ENCODE measurements around the gene COL11A1.

GRCh38 chr1:102838016-102838415 lies 270.3 kb downstream of the COL11A1 start:
- TF ChIP-seq CTCF (IDR thresholded peaks at IDR 0.05) = no peak
- no peak for TF ChIP-seq POLR2A (IDR thresholded peaks at IDR 0.05)

Data from body of pancreas (tissue), 4 donors.